Measurements from ENCODE around the gene INHBC. TPM values are rescaled to one million over a fixed set of nuclear protein-coding genes. Genes with fewer than 3 reads are reported as not detected.
"Not testable (repeated sequence)": the region's sequence is repeated elsewhere in the genome, so short reads cannot be mapped to it uniquely, and the experiment has no call there.

Gene INHBC
- total RNA-seq, 1 donor from 2014 or later: not detected

DNA sequence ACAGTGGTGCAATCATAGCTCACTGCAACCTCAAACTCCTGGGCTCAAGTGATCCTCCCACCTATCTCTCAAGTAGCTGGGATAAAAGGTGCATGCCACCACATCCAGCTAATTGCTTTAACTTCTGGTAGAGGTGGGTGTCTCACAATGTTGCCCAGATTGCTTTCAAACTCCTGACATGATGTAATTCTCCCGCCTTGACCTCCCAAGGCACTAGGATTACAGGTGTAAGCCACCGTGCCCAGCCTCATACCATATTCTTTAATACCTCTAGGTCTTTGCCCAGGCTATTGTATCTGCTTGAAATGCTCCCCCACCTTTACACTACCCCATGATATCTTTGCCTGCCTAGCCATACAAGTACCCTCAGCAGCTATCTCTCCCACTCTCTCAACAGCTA lies 15.1 kb upstream of the INHBC start:
- H3K27me3 ChIP-seq (ENCODE audit: low read depth): no peaks in the 10 kb centered on the region
- peaks cover 24% of the 10 kb centered on the region for H3K36me3 ChIP-seq
- intact Hi-C loops (cut with DNase I): no loop called here
- TF ChIP-seq, protein P1, sequence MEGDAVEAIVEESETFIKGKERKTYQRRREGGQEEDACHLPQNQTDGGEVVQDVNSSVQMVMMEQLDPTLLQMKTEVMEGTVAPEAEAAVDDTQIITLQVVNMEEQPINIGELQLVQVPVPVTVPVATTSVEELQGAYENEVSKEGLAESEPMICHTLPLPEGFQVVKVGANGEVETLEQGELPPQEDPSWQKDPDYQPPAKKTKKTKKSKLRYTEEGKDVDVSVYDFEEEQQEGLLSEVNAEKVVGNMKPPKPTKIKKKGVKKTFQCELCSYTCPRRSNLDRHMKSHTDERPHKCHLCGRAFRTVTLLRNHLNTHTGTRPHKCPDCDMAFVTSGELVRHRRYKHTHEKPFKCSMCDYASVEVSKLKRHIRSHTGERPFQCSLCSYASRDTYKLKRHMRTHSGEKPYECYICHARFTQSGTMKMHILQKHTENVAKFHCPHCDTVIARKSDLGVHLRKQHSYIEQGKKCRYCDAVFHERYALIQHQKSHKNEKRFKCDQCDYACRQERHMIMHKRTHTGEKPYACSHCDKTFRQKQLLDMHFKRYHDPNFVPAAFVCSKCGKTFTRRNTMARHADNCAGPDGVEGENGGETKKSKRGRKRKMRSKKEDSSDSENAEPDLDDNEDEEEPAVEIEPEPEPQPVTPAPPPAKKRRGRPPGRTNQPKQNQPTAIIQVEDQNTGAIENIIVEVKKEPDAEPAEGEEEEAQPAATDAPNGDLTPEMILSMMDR (IDR thresholded peaks at IDR 0.05): no peak
- DNase-seq: no peak
- no peak for ATAC-seq
- H3K9me3 ChIP-seq: no peaks in the 10 kb centered on the region
- no peaks in the 10 kb centered on the region for H3K4me1 ChIP-seq
- H3K27ac ChIP-seq: no peak overlapping the region
- H3K4me3 ChIP-seq: no peak overlapping the region

DNA sequence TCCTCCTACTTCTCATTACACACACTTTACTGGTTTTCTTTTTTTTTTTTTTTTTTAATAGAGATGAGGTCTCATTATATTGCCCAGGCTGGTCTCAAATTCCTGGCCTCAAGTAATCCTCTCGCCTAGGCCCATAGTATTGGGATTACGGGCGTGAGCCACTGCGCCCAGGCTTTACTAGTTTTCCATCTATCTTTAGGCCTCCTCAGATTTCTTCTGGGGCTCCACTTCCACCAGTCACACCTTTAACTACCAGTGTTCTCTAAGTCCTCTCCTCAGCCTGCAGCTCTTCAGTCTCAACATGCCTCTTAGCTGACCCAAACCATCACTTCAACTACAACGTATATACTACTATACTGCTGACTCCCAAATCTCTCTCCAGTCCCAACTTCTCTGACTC lies 14.1 kb upstream of the INHBC start:
- Histone ChIP-seq H3K4me1 (no peaks in the 10 kb centered on the region), H3K4me3 (no peak overlapping the region), H3K9me3 (no peaks in the 10 kb centered on the region), H3K27ac (no peak overlapping the region), H3K27me3 (ENCODE audit: low read depth) (no peaks in the 10 kb centered on the region), H3K36me3 (peaks cover 24% of the 10 kb centered on the region)
- intact Hi-C loops (cut with DNase I): no loop called here
- DNase-seq: no peak
- TF ChIP-seq, protein P1 (IDR thresholded peaks at IDR 0.05): no peak
- no peak for ATAC-seq

DNA sequence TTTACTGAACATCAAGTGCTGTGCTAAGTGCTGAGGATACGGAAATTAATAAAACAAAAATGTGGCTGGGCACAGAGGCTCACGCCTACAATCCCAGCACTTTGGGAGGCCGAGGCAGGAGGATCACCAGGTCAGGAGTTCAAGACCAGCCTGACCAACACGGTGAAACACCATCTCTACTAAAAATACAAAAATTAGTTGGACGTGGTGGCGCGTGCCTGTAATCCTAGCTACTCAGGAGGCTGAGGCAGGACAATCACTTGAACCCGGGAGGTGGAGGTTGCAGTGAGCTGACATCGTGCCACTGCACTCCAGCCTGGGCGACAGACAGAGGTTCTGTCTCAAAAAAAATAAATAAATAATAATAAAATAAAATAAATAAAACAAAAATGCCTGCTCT lies 7.6 kb upstream of the INHBC start:
- H3K9me3 ChIP-seq; H3K27ac ChIP-seq; H3K4me3 ChIP-seq; DNase-seq; H3K27me3 ChIP-seq (ENCODE audit: low read depth); intact Hi-C loops (cut with DNase I); ATAC-seq: not testable (repeated sequence)
- H3K36me3 ChIP-seq: peaks cover 21% of the 10 kb centered on the region
- peaks cover 14% of the 10 kb centered on the region for H3K4me1 ChIP-seq

DNA sequence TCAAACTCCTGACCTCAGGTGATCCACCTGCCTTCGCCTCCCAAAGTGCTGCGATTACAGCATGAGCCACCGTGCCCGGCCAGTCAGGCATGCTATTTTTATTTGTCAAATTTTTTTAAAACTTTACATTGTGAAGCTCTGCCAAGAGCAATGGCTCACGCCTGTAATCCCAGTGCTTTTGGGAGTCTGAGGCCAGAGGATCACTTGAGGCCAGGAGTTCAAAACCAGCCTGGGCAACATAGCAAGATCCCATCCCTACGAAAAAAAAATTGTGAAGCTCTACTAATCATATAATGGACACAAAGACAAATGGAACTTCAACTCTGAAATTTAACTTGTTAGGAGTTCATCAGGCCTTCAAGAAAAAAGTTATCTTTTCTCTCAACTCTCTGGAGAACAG lies 5.6 kb upstream of the INHBC start:
- no peaks in the 10 kb centered on the region for H3K9me3 ChIP-seq
- no peaks in the 10 kb centered on the region for H3K27me3 ChIP-seq (ENCODE audit: low read depth)
- H3K4me3 ChIP-seq: no peak overlapping the region
- DNase-seq (no peak), ATAC-seq (no peak)
- intact Hi-C loops (cut with DNase I): no loop called here
- peaks cover 4% of the 10 kb centered on the region for H3K36me3 ChIP-seq
- H3K27ac ChIP-seq: no peak overlapping the region
- TF ChIP-seq, protein P1 (IDR thresholded peaks at IDR 0.05): no peak
- H3K4me1 ChIP-seq: peaks cover 14% of the 10 kb centered on the region

DNA sequence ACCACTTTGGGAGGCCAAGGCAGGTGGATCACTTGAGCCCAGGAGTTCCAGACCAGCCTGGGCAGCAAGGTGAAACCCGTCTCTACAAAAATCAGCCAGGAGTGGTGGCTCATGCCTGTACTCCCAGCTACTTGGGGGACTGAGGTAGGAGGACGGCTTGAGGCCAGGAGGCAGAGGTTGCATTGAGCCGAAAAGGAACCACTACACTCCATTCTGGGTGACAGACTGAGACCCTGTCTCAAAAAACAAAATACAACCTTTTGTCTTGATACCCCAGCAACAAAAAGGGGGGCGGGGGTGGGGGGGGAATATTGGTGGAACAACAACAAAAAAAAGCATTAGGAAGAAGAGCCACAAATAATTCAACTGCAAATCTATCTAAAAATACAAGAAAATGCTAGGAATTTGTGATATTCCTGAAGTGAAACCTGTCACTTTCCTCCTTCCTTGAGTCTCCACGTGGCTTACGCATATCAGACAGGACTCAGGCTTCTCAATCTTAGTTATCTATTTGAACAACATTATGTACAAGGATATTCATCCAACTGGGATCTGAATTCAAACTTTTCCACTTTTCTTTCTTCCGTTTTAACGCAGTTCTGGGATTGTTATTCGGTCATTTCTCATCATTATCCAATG lies 5.0 kb upstream of the INHBC start:
- DNase-seq: no peak
- Histone ChIP-seq H3K9me3 (no peaks in the 10 kb centered on the region), H3K27me3 (ENCODE audit: low read depth) (no peaks in the 10 kb centered on the region), H3K27ac (peak overlapping the region; percentile 83), H3K4me3 (peak overlapping the region; percentile 77), H3K4me1 (peaks cover 14% of the 10 kb centered on the region), H3K36me3 (peaks cover 4% of the 10 kb centered on the region)
- intact Hi-C loops (cut with DNase I): no loop called here
- TF ChIP-seq, protein P1 (IDR thresholded peaks at IDR 0.05): no peak
- no peak for ATAC-seq

DNA sequence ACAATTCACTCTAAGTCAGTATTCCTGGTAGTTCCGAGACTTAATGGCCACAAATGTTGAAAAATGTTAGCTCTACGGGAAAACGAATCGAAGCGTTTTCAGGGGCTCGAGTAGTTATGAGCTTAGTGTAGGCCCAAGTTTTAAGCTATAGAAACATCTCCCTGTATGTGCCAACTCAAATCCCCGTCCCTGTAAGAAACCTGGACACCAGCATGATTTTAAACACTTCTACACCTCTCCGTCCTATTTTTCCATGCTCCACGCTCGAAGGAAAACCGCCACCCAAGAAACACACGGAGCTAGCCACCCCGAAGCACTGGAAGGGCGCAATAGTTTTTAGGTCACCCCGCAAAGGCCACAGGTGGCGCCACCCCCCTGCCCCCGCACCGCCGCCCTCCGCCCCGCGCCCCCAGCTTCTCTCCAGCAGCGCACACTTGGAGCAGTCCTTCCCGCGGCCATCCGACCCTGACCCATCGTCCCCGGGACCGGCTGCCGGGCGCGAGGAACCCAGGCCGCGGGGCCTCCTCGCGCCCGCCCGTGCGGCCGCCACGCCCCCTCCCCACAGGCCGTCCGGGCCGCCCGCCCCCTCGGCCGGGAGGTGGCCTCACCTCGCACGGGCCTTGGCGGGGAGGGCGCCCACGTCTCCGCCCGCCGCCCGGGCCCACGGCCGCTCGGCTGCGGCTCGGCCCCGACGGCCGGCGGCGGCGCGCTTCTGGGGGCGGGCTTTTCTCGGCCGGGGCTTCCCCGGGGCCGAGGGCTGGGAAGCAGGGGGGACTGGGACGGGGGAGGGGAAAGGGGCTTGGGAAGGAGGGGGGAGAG lies 4.3 kb upstream of the INHBC start:
- H3K27me3 ChIP-seq (ENCODE audit: low read depth): no peaks in the 10 kb centered on the region
- peak overlapping the region; percentile 83 for H3K27ac ChIP-seq
- H3K9me3 ChIP-seq: no peaks in the 10 kb centered on the region
- intact Hi-C loops (cut with DNase I): no loop called here
- peak; percentile 69 for DNase-seq
- TF ChIP-seq, protein P1 (IDR thresholded peaks at IDR 0.05): no peak
- H3K4me1 ChIP-seq: peaks cover 14% of the 10 kb centered on the region
- peak; percentile 84 to 88 for ATAC-seq
- H3K4me3 ChIP-seq: peak overlapping the region; percentile 77
- H3K36me3 ChIP-seq: peaks cover 4% of the 10 kb centered on the region
